Measurements from ENCODE around the gene IRX2. TPM values are rescaled to one million over a fixed set of nuclear protein-coding genes. Genes with fewer than 3 reads are reported as not detected.

IRX2 gene
- total RNA-seq, 2 donors from 2014 or later, result not detected

DNA sequence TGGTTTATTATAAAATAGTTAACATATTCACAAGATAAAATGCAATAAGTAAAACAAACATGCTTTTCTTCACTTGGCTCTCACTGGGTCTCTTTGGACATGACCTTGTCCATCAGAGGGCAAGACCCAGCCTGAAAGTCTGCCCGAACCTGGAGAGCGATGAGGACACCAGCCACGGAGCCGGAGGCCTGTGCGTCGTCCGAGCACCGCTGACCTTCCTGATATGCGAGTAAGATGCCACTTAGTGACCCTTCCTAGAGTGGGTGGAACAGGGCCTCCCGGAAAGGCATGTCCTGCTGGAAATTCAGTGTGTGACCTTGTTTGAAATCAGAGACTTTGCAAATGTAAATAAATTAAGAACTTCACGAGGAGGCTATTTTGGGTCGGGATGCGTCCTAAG, 52.9 kb downstream of the IRX2 start:
- ATAC-seq (no peak), DNase-seq (no peak)
- H3K4me3 Mint-ChIP-seq, result no peak overlapping the region
- no peak overlapping the region for H3K27ac Mint-ChIP-seq
- H3K4me1 Mint-ChIP-seq, result no peaks in the 10 kb centered on the region
- no peaks in the 10 kb centered on the region for H3K27me3 Mint-ChIP-seq
- no peaks in the 10 kb centered on the region for H3K9me3 ChIP-seq (ENCODE audit: control insufficient read depth, low read length, poor library complexity, severe bottlenecking)
- H3K36me3 Mint-ChIP-seq (ENCODE audit: low read depth), result no peaks in the 10 kb centered on the region

DNA sequence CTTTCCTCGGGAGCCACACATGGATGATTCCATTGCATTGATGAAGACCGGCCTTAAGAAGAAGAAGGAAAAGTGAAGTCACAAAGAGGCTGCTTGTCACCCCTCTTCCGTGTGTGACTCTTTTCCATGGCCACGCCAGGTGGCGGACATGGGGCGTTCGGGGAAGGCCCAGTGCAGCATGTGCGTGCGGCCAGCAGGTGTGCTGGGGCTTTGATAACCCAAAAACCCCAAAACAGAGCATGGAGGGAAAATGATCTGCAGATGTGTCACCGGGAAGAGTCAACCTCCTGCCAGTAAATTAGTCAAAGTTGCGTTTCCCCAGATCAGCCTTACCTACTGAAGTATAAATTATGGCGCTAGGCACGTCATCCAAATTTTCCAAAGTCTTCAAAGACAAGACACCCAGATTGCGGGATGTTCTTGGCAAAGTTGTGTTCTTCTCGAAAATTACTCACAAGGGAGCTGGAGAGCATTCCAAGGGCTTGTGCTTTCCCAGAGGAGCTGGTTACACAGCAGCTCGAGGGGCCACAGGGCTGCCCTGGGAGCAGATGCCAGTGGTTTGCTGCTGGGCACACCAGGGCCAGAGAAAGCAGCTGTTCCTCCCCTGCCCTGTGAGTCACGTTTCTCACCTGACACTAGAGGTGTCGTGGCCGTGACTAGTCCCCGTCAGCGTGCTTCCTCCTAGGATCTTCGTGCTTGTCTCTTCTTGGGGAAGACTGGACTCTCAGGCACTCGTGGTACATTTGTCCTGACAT, 53.9 kb downstream of the IRX2 start:
- H3K4me3 Mint-ChIP-seq, result no peak overlapping the region

DNA sequence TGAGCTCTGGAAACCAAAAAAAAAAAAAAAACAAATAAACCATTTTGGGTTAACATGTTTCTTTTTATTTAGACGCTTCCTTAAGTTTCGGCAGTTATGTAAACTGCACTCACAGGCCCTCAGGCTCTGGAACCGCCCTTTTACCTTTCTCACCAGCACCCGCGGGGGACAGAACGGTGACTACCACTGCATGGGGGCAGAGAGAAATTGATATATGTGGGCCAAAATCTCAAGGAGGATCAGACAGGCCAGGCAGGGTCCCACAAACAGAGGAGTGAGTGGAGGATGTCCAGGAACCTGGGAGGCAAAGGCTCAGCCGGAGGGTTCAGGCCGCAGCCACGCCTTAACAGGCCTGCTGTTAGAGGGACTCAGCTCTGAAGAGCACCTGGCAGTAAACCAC, 54.4 kb downstream of the IRX2 start:
- Mint-ChIP-seq H3K27me3 (no peaks in the 10 kb centered on the region), H3K36me3 (ENCODE audit: low read depth) (no peaks in the 10 kb centered on the region), H3K4me3 (no peak overlapping the region), H3K4me1 (no peaks in the 10 kb centered on the region), H3K27ac (no peak overlapping the region)
- no peak for DNase-seq
- H3K9me3 ChIP-seq (ENCODE audit: control insufficient read depth, low read length, poor library complexity, severe bottlenecking), result no peaks in the 10 kb centered on the region
- no peak for ATAC-seq

More for the DNA sequence above, 53.9 kb downstream of the IRX2 start:
- no peak overlapping the region for H3K27ac Mint-ChIP-seq
- H3K36me3 Mint-ChIP-seq (ENCODE audit: low read depth), result no peaks in the 10 kb centered on the region
- no peak for ATAC-seq
- no peaks in the 10 kb centered on the region for H3K27me3 Mint-ChIP-seq
- H3K4me1 Mint-ChIP-seq, result no peaks in the 10 kb centered on the region
- DNase-seq, result no peak
- H3K9me3 ChIP-seq (ENCODE audit: control insufficient read depth, low read length, poor library complexity, severe bottlenecking), result no peaks in the 10 kb centered on the region
